ENCODE results near the gene EFNA2.
"Not testable (repeated sequence)": the region's sequence is repeated elsewhere in the genome, so short reads cannot be mapped to it uniquely, and the experiment has no call there.

The EFNA2 gene

DNA sequence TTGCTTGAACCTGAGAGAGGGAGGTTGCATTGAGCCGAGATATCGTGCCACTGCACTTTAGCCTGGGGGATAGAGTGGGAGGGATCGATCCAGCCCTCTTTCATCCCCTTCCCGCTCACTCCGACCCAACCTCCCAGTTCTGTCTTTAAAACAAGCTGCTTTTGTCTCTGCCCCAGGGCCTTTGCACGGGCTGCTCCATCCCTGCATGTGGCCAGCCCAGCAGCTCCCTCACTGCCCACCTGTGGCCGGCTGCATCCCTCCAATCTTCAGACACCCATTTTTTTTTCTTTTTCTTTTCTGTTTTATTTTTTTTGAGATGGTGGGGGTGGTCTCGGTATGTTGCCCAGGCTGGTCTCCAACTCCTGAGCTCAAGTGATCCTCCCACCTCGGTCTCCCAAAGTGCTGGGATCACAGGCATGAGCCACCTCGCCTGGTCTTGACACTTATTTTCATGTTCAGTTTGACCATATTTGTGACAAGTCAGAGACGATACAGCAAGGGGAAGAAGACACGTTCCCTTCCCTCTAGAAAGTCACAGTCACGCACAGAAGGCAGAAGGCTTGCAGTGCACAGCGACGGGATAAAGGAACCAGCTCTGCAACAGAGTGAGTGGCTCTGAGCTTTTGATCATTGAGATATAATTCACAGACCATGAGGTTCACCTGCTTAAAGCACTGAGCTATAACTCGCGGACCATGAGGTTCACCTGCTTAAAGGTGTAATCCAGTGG, 31.8 kb downstream of the EFNA2 start:
- DNase-seq, result no peak
- Histone ChIP-seq H3K4me3 (no peak overlapping the region), H3K36me3 (no peaks in the 10 kb centered on the region), H3K9me3 (no peaks in the 10 kb centered on the region), H3K27ac (no peak overlapping the region), H3K27me3 (peaks cover 0 to 88% of the 10 kb centered on the region in 2 donors), H3K4me1 (peaks cover 0 to 20% (median 7%) of the 10 kb centered on the region in 4 donors)
- intact Hi-C loops (cut with DNase I; ENCODE audit: low total_unique reads), result loop anchor here (5.0 kb wide), 1 partner anchor 195 kb away; no protein-coding TSS in a partner anchor
- TF ChIP-seq, protein P1, sequence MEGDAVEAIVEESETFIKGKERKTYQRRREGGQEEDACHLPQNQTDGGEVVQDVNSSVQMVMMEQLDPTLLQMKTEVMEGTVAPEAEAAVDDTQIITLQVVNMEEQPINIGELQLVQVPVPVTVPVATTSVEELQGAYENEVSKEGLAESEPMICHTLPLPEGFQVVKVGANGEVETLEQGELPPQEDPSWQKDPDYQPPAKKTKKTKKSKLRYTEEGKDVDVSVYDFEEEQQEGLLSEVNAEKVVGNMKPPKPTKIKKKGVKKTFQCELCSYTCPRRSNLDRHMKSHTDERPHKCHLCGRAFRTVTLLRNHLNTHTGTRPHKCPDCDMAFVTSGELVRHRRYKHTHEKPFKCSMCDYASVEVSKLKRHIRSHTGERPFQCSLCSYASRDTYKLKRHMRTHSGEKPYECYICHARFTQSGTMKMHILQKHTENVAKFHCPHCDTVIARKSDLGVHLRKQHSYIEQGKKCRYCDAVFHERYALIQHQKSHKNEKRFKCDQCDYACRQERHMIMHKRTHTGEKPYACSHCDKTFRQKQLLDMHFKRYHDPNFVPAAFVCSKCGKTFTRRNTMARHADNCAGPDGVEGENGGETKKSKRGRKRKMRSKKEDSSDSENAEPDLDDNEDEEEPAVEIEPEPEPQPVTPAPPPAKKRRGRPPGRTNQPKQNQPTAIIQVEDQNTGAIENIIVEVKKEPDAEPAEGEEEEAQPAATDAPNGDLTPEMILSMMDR (IDR thresholded peaks at IDR 0.05), result no peak

DNA sequence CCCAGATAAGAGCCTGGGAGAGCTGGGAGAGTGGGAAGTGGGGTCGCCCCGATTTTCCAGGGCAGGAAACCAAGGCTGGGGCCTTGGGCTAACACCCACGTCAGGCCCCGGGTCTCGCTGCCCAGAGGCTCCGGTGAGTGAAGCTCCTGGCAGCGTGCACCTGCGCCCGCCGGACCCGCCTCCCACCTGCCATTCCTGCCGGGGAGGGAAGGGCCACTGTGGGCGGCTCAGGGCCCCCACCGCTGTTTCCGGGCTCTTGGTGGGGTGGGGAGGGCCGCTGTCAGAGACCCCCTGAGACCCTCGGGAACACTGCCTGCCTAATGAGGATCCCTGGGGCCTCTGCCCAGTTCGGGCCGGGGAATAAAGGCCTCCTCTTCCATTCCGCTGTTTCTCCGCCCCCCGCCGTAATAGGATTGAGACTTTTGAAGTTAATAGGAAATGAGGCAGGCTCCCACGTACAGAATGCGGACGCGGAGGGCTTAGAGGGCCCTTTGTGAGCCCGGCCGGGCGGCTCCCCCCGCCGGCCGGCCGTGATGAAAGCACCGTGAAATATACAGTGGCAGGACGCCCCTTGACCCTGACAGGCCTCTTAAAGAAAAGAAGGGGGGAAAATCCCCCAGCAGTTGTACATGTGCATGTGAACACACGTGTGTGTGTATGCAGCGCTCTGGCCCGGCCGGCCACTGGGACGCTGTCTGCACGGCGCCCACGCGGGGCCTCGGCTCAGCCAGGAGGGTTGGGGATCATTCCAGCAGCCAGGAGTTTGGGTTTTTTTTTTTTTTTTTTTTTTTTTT, 33.2 kb downstream of the EFNA2 start:
- intact Hi-C loops (cut with DNase I; ENCODE audit: low total_unique reads), result loop anchor here (5.0 kb wide), 1 partner anchor 197 kb away; no protein-coding TSS in a partner anchor
- Histone ChIP-seq H3K27me3 (peaks cover 0 to 88% of the 10 kb centered on the region in 2 donors), H3K9me3 (no peaks in the 10 kb centered on the region), H3K36me3 (no peaks in the 10 kb centered on the region), H3K4me3 (no peak overlapping the region), H3K27ac (no peak overlapping the region), H3K4me1 (peaks cover 0 to 17% (median 7%) of the 10 kb centered on the region in 4 donors)
- TF ChIP-seq, protein P1 (IDR thresholded peaks at IDR 0.05), result no peak
- DNase-seq, result no peak

DNA sequence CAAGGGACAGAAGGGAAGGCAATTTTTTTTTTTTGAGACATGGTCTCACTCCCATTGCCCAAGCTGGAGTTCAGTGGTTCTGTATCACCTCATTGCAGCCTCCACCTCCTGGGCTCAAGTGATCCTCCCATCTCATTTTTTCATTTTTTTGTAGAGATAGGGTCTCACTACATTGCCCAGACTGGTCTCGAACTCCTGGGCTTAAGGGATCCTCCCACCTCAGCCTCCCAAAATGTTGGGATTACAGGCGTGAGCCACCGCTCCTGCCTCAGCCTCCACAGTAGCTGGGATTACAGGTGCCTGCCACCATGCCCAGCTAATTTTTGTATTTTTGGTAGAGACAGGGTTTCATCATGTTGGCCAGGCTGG, 34.6 kb downstream of the EFNA2 start:
- Histone ChIP-seq H3K27me3 (peaks cover 0 to 88% of the 10 kb centered on the region in 2 donors), H3K4me1 (peaks cover 0 to 27% (median 15%) of the 10 kb centered on the region in 4 donors)
- H3K4me3 ChIP-seq; intact Hi-C loops (cut with DNase I; ENCODE audit: low total_unique reads); H3K9me3 ChIP-seq; H3K36me3 ChIP-seq; H3K27ac ChIP-seq; DNase-seq: not testable (repeated sequence)

DNA sequence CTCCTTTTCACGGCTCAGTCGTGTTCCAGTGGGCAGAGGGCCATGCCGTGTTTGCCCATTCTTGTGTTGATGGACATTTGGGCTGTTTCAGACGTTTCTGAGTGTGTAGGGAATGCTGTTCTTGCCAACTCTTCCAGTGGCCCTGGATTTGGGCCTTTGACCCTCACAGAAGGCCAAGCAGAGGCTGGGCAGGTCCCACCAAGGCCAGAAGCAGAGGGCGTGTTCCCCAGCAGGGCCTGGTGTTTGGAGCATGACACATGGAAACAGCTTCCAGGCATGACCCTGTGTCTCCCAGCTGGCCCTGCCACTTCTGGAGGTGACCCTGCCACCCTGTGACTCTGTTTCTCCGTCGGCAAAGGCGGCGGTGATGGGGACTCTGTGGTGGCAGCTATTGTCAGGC, 35.9 kb downstream of the EFNA2 start:
- TF ChIP-seq, protein P1 (IDR thresholded peaks at IDR 0.05), result no peak
- no peak overlapping the region for H3K27ac ChIP-seq
- H3K4me1 ChIP-seq, result peaks cover 0 to 20% (median 10%) of the 10 kb centered on the region in 4 donors
- H3K27me3 ChIP-seq, result peaks cover 0 to 88% of the 10 kb centered on the region in 2 donors
- H3K9me3 ChIP-seq, result no peaks in the 10 kb centered on the region
- DNase-seq, result no peak
- H3K36me3 ChIP-seq, result no peaks in the 10 kb centered on the region
- H3K4me3 ChIP-seq, result no peak overlapping the region
- intact Hi-C loops (cut with DNase I; ENCODE audit: low total_unique reads), result no loop called here

DNA sequence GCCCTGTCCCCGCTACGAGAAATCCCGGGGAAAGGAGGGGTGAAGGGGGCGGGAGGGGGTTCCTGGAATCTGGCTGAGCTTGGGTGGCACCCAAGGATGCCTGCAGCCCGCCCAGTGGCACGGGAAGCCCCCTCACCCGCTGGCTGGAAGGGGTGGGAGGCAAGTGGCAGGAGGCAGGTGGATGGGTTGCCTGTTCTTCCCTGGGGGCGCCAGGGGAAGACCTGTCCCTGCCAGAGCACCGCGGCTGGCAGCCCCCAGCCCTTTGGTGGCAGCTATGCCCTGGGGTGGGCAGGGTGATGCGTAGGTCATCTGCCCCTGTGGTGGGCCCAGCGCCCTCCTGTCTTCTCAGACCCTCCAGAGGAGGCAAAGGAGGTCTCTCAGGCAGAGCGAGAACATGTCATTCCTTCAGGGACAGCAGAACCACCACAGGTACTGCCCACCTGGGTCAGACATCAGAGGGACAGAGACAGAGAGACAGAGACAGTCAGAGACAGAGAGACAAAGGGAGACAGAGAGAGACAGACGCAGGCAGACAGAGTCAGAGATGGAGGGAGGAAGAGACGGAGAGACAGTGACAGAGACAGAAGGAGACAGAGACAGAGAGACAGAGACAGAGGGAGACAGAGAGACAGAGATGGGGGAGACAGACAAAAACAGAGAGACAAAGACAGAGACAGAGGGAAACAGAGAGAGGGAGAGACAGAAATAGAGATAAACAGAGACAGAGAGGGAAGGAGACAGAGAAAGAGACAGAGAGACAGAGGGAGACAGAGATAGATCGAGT, 36.7 kb downstream of the EFNA2 start:
- H3K27ac ChIP-seq, result no peak overlapping the region
- H3K36me3 ChIP-seq, result no peaks in the 10 kb centered on the region
- no peak overlapping the region for H3K4me3 ChIP-seq
- DNase-seq, result no peak
- no peaks in the 10 kb centered on the region for H3K9me3 ChIP-seq
- TF ChIP-seq, protein P1 (IDR thresholded peaks at IDR 0.05), result no peak
- H3K27me3 ChIP-seq, result peaks cover 0 to 87% of the 10 kb centered on the region in 2 donors
- H3K4me1 ChIP-seq, result peaks cover 0 to 20% (median 10%) of the 10 kb centered on the region in 4 donors
- intact Hi-C loops (cut with DNase I; ENCODE audit: low total_unique reads), result no loop called here
